GM12875 (cell line): Measurements from ENCODE around the gene JARID2.

Experiments used
- H3K4me3 ChIP-seq: one replicate; pipeline ENCODE4 v1.5.1; 2011; ENCODE audit warnings: low read depth, low read length, control low read depth
- CTCF ChIP-seq: IDR thresholded peaks from 2 replicates; pipeline ENCODE4 v1.5.1; 2011; ENCODE audit warnings: low read depth, mild to moderate bottlenecking, control low read depth, inconsistent platforms, low read length, moderate library complexity, borderline replicate concordance; ENCODE audit not compliant: insufficient read depth

Gene JARID2

GRCh38 chr6:15343490-15344191, 97.8 kb downstream of the JARID2 start:
- no peak for TF ChIP-seq CTCF
- no peak overlapping the region for H3K4me3 ChIP-seq

- no peak overlapping the region for H3K4me3 ChIP-seq
- no peak for TF ChIP-seq CTCF
Measured at GRCh38 chr6:15344192-15344519, 98.3 kb downstream of the JARID2 start.

GRCh38 chr6:15344831-15345230, 99.0 kb downstream of the JARID2 start:
- H3K4me3 ChIP-seq: no peak overlapping the region
- TF ChIP-seq CTCF: no peak

- TF ChIP-seq CTCF: no peak
- no peak overlapping the region for H3K4me3 ChIP-seq
Measured at GRCh38 chr6:15346315-15346714, 100.4 kb downstream of the JARID2 start.

- TF ChIP-seq CTCF: no peak
- H3K4me3 ChIP-seq: no peak overlapping the region
Measured at GRCh38 chr6:15348528-15348927, 102.7 kb downstream of the JARID2 start.

GRCh38 chr6:15349379-15349778, 103.5 kb downstream of the JARID2 start:
- no peak overlapping the region for H3K4me3 ChIP-seq
- no peak for TF ChIP-seq CTCF

GRCh38 chr6:15350386-15351083, 104.7 kb downstream of the JARID2 start:
- no peak overlapping the region for H3K4me3 ChIP-seq
- TF ChIP-seq CTCF: no peak
